HG02938 (cell line): ENCODE measurements around the gene PPIL3.
"Not testable (repeated sequence)": the region's sequence is repeated elsewhere in the genome, so short reads cannot be mapped to it uniquely, and the experiment has no call there.

Experiments
- ATAC-seq: cut with Tn5 transposase; IDR thresholded peaks from one replicate; pipeline ENCODE4 v1.9.1; 2021; ENCODE audit warnings: mild to moderate bottlenecking, moderate library complexity; ENCODE audit not compliant: unreplicated experiment

The PPIL3 gene

DNA sequence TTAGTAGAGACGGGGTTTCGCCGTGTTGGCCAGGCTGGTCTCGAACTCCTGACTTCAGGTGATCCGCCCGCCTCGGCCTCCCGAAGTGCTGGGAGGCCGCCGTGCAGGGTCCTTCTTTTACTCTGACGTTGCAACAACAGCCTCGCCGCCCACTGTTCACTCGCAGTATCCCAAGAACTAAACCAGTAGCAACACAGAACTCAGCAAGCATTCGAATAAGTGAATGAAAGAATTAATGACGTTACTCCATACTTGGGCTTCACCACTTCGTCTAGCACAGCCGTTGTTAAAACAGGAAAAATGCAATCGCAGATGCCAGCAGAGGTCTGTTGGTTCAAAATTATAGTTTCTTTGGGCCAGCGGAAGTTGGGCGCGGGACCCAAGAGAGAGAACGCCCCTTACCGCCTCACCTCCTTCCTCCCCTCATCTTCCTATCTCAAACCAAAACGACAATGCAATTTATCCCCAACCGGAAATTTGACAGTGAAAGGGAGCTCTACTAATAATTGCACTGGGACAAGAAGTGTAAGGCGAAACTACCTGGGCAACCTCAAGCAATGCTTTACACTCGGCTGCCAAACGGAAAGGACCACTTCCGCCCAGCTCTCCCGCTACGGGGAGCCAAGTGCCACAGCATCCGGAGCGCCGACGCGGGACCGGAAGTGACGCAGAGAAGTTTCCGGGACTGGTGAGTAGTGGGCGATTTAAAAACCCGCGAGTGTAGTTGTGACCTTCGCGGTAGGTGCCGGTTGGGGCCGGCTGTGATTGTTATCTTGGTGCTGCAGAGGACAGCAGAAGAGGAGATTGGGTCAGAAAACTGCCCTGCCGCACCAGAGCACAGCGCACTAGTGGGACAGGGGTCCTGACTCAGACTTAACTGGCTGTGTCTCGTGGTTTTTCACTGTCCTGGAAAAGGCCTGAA lies at the start of gene PPIL3, which contains the start of gene NIF3L1:
Gene PPIL3, minus strand, starts transcription at position 374 of the 922 bp plus-strand sequence. CDS start 1,462 bp downstream, outside the sequence.
Gene NIF3L1, plus strand, starts transcription at position 668 of the 922 bp plus-strand sequence. CDS start 2,573 bp downstream, outside the sequence.
- peak; percentile 86 for ATAC-seq

DNA sequence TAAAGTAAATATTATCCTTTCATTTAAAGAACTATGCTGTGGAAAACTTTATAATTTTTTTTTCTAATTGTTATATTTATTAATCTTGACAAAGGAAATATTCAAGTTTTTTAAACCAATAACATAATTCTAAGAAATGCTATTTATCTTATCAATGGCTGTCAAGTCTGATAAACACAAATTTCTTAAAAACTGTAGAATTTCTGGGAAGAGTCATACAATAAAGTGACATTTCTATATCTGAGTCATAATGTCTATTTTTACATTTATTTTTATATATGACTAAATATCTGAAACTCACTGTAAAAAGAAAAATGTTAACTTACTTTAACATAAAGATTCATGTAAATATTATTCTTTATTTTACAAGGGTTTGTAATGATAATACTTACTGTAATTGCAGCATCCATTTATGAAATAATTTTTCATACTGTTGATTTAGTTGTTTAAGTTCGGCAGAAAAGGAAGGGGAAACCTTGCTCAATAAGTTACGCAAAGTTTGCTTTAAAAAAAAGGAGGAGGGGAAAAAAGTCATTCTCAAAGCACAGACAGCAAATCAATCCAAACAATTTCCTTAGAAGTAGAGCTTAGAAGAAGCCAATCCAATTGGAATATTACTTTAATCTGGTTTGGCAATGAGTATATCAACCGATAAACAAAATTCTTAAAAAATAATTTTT lies 42.2 kb upstream of the PPIL3 start:
- no peak for ATAC-seq

DNA sequence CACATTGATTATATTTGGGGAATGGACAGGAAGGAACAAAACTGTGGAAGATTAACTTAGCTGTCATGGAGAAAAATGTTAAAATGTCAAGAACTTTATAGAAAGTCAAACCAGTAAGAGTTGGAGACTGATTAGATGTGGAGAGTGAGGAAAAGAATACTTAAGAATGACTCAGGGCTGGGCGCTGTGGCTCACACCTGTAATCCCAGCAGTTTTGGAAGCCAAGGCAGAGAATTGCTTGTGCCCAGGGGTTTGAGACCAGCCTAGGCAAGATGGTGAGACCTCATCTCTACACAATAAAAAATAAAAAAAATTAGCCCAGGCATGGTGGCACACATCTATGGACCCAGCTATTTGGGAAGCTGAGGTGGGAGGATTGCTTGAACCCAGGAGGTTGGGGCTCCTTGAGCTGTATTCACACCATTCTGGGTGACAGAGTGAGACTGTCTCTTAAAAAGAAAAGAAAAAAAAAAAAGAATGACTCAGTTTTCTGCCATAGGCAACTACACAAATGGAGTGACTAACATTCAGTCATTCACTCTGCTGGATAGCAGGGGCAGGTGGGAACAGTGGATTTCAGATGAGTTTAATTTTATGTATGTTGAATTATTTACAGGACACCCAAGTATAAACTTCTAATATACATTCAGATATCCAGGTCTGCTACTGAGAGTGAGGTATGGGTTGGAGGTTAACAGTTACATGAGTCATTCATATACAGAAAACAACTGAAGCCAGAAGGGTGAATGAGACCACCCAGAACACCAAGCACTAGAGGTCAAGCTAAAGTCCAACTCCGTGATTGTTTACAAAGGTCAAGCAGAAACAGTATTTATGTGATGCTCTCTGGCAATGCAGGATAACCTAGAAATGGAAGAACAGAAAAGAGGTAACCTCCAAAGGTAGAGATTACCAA lies 40.7 kb upstream of the PPIL3 start:
- no peak for ATAC-seq

- ATAC-seq, result no peak
These were observed 33.6 kb upstream of the PPIL3 start for GRCh38 chr2:200922439-200922838.

- no peak for ATAC-seq
These were observed 24.8 kb upstream of the PPIL3 start for GRCh38 chr2:200913654-200914053.

DNA sequence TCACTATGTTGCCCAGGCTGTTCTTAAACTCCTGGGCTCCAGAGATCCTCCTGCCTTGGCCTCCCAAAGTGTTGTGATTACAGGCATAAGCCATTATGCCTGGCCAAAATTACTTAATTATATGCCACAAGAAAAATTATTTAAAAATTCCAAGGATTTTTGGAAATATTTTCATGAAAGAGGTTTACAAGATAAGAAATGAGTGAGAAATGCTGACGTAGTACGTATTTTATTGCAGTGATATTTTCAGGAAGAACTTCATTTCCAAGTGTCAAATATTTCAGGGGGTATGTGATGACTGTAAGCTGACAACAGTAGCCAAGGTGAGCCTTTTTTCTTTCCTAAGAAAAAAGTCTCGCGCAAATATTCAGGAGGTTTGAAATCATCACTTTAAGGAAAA lies 21.1 kb upstream of the PPIL3 start:
- no peak for ATAC-seq

GRCh38 chr2:200905618-200906296 lies 16.9 kb upstream of the PPIL3 start:
- ATAC-seq, result no peak

GRCh38 chr2:200901459-200902072 lies 12.7 kb upstream of the PPIL3 start:
- peak; percentile 99 for ATAC-seq

- no peak for ATAC-seq
These were observed 10.6 kb upstream of the PPIL3 start for GRCh38 chr2:200899482-200899881.

DNA sequence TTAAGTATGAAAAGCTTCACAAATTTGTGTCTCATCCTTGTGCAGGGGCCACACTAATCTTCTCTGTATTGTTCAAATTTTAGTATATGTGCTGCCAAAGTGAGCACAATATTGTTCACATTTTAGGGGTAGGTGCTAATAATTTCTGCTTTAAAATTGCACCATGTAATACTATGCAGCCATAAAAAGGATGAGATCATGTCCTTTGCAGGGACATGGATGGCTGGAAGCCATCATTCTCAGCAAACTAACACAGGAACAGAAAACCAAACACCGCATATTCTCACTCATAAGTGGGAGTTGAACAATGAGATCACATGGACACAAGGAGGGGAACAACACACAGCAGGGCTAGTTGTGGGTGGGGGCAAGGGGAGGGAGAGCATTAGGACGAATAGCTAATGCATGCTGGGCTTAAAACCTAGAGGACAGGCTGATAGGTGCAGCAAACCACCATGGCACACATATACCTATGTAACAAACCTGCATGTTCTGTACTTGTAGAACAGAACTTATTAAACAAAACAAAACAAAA lies 7.1 kb downstream of the PPIL3 start:
- ATAC-seq, result not testable (repeated sequence)

GRCh38 chr2:200878289-200878880 lies 10.5 kb downstream of the PPIL3 start:
- no peak for ATAC-seq

GRCh38 chr2:200877443-200877842 lies 11.4 kb downstream of the PPIL3 start:
- no peak for ATAC-seq

DNA sequence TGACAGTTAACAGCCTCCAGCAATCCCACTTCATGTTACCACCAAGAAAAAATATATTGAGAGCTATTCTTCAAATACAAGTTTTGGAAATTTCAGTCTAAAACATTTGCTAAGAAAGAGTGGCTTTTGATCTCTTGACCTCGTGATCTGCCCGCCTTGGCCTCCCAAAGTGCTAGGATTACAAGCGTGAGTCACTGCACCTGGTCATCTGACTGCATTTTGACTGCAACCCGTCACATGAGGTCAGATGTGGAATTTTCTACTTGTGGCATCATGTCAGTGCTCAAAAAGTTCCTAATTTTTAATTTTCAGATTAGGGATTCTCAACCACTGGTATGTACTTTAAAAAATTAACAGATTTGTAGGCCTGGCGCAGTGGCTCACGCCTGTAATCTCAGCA lies 15.3 kb downstream of the PPIL3 start:
- no peak for ATAC-seq

GRCh38 chr2:200871151-200871550 lies 17.7 kb downstream of the PPIL3 start:
- ATAC-seq, result no peak

- no peak for ATAC-seq
These were observed 19.9 kb downstream of the PPIL3 start for GRCh38 chr2:200869014-200869413.

DNA sequence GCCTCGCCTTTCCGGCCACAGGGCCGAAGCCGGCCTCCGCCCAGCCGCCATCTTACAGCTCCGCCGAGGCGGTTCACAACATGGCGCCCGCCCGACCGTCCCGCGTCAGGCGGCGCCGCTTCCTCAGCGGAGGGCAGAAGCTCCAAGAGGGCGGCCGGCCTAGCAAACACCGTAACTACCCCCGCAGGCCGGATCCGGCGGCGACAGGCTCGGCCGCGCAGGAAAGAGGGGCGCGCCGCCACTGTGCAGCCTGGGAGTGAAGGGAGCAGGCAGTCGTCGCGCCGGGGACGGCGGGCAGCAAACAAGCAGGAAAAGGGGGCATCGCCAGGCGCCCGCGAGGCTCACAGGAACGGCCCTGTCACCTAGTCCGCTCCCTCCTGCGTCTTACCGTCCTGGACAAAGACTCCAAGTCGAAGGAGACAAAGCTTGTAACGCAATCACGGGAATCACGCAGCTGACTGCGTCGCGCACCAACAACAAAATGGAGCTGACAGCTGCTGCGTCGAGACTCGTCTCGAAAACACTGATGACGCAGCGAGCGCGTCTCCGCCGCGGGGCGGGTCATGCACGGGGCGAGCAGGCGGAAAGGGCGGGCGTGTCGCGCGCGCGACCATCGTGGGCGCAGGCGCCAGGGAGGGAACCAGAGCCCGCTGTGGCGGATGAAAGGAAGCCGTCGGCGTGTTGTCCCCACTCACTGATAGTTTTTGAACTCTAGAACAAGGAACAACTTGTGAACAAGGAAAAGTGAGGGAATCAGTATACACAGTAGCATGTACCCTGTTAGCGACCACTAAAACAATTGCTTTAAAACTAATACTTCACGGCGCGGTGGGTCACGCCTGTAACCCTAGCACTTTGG lies 24.5 kb downstream of the PPIL3 start, which contains the start of gene CLK1:
Gene CLK1, minus strand, starts transcription at position 483 of the 859 bp plus-strand sequence. CDS start 2,796 bp downstream, outside the sequence.
- peak; percentile 80 for ATAC-seq

DNA sequence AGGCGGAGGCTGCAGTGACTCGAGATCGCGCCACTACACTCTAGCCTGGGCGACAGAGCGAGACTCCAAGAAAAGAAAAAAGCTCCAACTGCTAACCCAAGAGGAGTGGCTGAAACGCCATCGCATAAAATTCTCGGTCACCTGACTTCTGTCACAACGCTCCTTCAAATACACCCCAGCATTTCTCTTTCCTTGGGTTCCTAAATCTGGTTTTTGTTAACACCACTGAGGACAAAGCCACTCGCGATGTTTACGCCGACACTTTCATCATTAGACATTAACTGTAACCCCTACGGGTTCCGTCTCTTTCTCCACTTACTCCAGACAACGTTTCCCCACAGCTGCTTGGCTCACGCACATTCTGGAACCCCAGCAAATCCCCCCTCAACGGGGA lies 25.1 kb downstream of the PPIL3 start:
- ATAC-seq, result peak; percentile 11

GRCh38 chr2:200862532-200863000 lies 26.3 kb downstream of the PPIL3 start:
- peak; percentile 27 for ATAC-seq
